HG02678 (cell line): ENCODE data around the gene TOMM40.
"Not testable (repeated sequence)": the region's sequence is repeated elsewhere in the genome, so short reads cannot be mapped to it uniquely, and the experiment has no call there.

Source experiments
- ATAC-seq: cut with Tn5 transposase; IDR thresholded peaks from one replicate; pipeline ENCODE4 v1.9.1; 2021; ENCODE audit warnings: mild to moderate bottlenecking, moderate library complexity; ENCODE audit not compliant: unreplicated experiment

Gene TOMM40

GRCh38 chr19:44924243-44924725 lies 33.2 kb downstream of the TOMM40 start:
- no peak for ATAC-seq

GRCh38 chr19:44925114-44925891 lies 34.2 kb downstream of the TOMM40 start:
- ATAC-seq: no peak

GRCh38 chr19:44926245-44927077 lies 35.4 kb downstream of the TOMM40 start:
- ATAC-seq: not testable (repeated sequence)

GRCh38 chr19:44927746-44928145 lies 36.7 kb downstream of the TOMM40 start:
- no peak for ATAC-seq

- ATAC-seq: no peak
Measured at GRCh38 chr19:44930088-44930487, 39.0 kb downstream of the TOMM40 start.

GRCh38 chr19:44931541-44931940 lies 40.5 kb downstream of the TOMM40 start:
- ATAC-seq: no peak

GRCh38 chr19:44939668-44940067 lies 48.6 kb downstream of the TOMM40 start:
- ATAC-seq: no peak

- ATAC-seq: no peak
Measured at GRCh38 chr19:44942067-44942571, 51.1 kb downstream of the TOMM40 start, which contains the start of gene APOC4. Gene APOC4 (plus strand): TSS chr19:44942237. CDS start chr19:44942278, 41 bp downstream.

- ATAC-seq: no peak
Measured at GRCh38 chr19:44943801-44944249, 52.8 kb downstream of the TOMM40 start.

GRCh38 chr19:44947041-44947581 lies 56.1 kb downstream of the TOMM40 start:
- no peak for ATAC-seq

GRCh38 chr19:44948237-44948636 lies 57.2 kb downstream of the TOMM40 start:
- ATAC-seq: no peak

GRCh38 chr19:44948763-44949374 lies 57.8 kb downstream of the TOMM40 start:
- ATAC-seq: no peak

GRCh38 chr19:44949550-44949949 lies 58.5 kb downstream of the TOMM40 start:
- ATAC-seq: no peak

- ATAC-seq: no peak
Measured at GRCh38 chr19:44951179-44952159, 60.4 kb downstream of the TOMM40 start.
